Pancreas (tissue), 10 donors: ENCODE results near the gene SNTG2. TPM values are rescaled to one million over a fixed set of nuclear protein-coding genes. Genes with fewer than 3 reads are reported as not detected.
A peak's percentile ranks its signal among the peaks of the same experiment; 100 is the strongest.

Experiments
- ATAC-seq, 4 donors: fragments of 200-7000 bp; cut with Tn5 transposase; one replicate each; pipeline versions ENCODE4 v1.8.0 to v1.9.1; 2020; ENCODE audit warnings: mild to moderate bottlenecking in 4 of 4, moderate library complexity in 4 of 4
- DNase-seq, 6 donors: peaks; one replicate each; pipeline ENCODE4 v3.0.0-alpha.2; 2020
- FAIRE-seq: peaks from 2 replicates; lab custom pipeline; 2012; peaks lifted over from hg19 to GRCh38; lab: Jason Lieb, UNC
- H3K27ac ChIP-seq, 4 donors: fragments of 200-600 bp; sonication (generic); 1 replicate in 3 of 4; 2 replicates in 1 of 4; pipeline versions ENCODE4 v1.5.0 to v1.8.0; 2020
- H3K27me3 ChIP-seq, 4 donors: fragments of 200-600 bp; one replicate each; pipeline ENCODE4 v1.8.0; 2021
- H3K36me3 ChIP-seq, 3 donors: fragments of 200-600 bp; sonication (generic) in 1 of 3; one replicate each; pipeline versions ENCODE4 v1.5.0 to v1.8.0; 2020 to 2021
- H3K4me1 ChIP-seq, 3 donors: fragments of 200-600 bp; one replicate each; pipeline ENCODE4 v1.8.0; 2021
- H3K4me3 ChIP-seq, 4 donors: fragments of 200-600 bp; sonication (generic) in 2 of 4; one replicate each; pipeline versions ENCODE4 v1.5.0 to v1.8.0; 2020 to 2021
- H3K9me3 ChIP-seq, 4 donors: fragments of 200-600 bp; one replicate each; pipeline ENCODE4 v1.8.0; 2021
- WGBS, 2 donors: extraction: QIAGEN DNeasy Blood & Tissue Kit; methylation state at CpG; one replicate each; pipeline ENCODE4 v1.1.7; 2013; 5-methylcytosine and 5-hydroxymethylcytosine counted together
- intact Hi-C, 3 donors: fragments of 100-400 bp; cut with DNase I; formaldehyde crosslinking; loops; one replicate each; pipeline versions ENCODE4 v1.11.1 to v1.14.2; 2022
- polyA plus RNA-seq, 2 donors: library from polyadenylated mRNA; stranded (reverse); fragments of 200-250 nt; gene quantifications; one replicate each; pipeline ENCODE4 v1.2.3, GENCODE V29; 2013
- total RNA-seq, 6 donors: library from RNA; stranded (reverse); fragmentation: NEBNext Ultra II Directional in 4 of 6; extraction: Animal tissue kit (Norgen Biotek cat#: 25700) in 4 of 6; gene quantifications; one replicate each; pipeline versions ENCODE4 v1.2.1 to v1.2.4, GENCODE V29; 2021 to 2023
- TF ChIP-seq, protein P1 (sequence below), 4 donors: fragments of 200-600 bp; sonication (generic) in 3 of 4; IDR thresholded peaks; one replicate each; pipeline versions ENCODE4 v1.5.0 to v1.8.0; 2021; ENCODE audit warnings: antibody characterized with exemption in 4 of 4
- donor health status: healthy with polysubstance abuse.
- donor health status: DM: no; HTN: no; CAD: no; lungs with moderate emphysema.
- donor health status: DM: no; HTN: no; CAD: no.
- donor health status: control.
- donor health status: control.
- donor health status: Bipolar disorder and iron deficiency.
- donor health status: DM: yes; HTN: yes; CAD: no.
- donor health status: DM: no; HTN: no; CAD: no.
- donor health status: DM: no; HTN: no; CAD: no.
- donor health status: DM: yes; HTN: yes; CAD: no.

The SNTG2 gene
- total and polyA plus RNA-seq, 8 donors: 1.4 to 19.2 (median 4.6) TPM

- TF ChIP-seq, protein P1, sequence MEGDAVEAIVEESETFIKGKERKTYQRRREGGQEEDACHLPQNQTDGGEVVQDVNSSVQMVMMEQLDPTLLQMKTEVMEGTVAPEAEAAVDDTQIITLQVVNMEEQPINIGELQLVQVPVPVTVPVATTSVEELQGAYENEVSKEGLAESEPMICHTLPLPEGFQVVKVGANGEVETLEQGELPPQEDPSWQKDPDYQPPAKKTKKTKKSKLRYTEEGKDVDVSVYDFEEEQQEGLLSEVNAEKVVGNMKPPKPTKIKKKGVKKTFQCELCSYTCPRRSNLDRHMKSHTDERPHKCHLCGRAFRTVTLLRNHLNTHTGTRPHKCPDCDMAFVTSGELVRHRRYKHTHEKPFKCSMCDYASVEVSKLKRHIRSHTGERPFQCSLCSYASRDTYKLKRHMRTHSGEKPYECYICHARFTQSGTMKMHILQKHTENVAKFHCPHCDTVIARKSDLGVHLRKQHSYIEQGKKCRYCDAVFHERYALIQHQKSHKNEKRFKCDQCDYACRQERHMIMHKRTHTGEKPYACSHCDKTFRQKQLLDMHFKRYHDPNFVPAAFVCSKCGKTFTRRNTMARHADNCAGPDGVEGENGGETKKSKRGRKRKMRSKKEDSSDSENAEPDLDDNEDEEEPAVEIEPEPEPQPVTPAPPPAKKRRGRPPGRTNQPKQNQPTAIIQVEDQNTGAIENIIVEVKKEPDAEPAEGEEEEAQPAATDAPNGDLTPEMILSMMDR (IDR thresholded peaks at IDR 0.05): no peak
- H3K36me3 ChIP-seq: no peaks in the 10 kb centered on the region
- no peak for FAIRE-seq
- no peaks in the 10 kb centered on the region for H3K9me3 ChIP-seq
- no peak overlapping the region for H3K27ac ChIP-seq
- intact Hi-C loops: no loop called here
- WGBS, 2 donors: 44 to 49% methylated on average over 9 of the region's 9 CpGs
- peak; percentile 71 to 94 (median 91) for ATAC-seq
- peak overlapping the region in 1 of 4 donors; percentile 9 for H3K4me3 ChIP-seq
- no peaks in the 10 kb centered on the region for H3K4me1 ChIP-seq
- peak in 3 of 6 donors; percentile 21 to 50 (median 40) for DNase-seq
- no peaks in the 10 kb centered on the region for H3K27me3 ChIP-seq
Measured at GRCh38 chr2:1041012-1041805, 90.6 kb downstream of the SNTG2 start.

GRCh38 chr2:1045109-1045508 lies 94.5 kb downstream of the SNTG2 start:
- Histone ChIP-seq H3K36me3 (no peaks in the 10 kb centered on the region), H3K9me3 (no peaks in the 10 kb centered on the region), H3K27ac (no peak overlapping the region), H3K27me3 (no peaks in the 10 kb centered on the region), H3K4me3 (no peak overlapping the region), H3K4me1 (no peaks in the 10 kb centered on the region)
- intact Hi-C loops: no loop called here
- WGBS, 2 donors: 50 to 51% methylated on average over 1 of the region's 1 CpG
- DNase-seq: no peak
- ATAC-seq: no peak
- no peak for FAIRE-seq
- TF ChIP-seq, protein P1 (IDR thresholded peaks at IDR 0.05): no peak

DNA sequence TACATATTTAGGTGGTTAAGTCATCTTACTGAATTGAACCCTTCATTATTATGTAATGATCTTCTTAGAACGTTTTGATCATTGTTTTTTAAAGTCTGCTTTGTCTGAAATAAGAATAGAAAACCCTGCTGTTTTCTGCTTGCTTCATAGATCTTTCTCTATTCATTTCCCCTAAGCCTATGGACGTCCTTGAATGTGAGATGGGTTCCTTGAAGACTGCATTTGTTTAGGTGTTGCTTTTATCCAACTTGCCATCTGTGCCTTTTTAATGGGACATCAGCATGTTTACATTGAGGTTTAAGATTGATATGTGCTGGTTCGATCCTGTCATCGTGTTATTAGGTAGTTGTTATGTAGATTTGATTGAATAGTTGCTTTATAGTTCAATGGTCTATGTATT lies 95.4 kb downstream of the SNTG2 start:
- TF ChIP-seq, protein P1 (IDR thresholded peaks at IDR 0.05): no peak
- Histone ChIP-seq H3K36me3 (no peaks in the 10 kb centered on the region), H3K4me3 (no peak overlapping the region), H3K27ac (no peak overlapping the region), H3K27me3 (no peaks in the 10 kb centered on the region), H3K4me1 (no peaks in the 10 kb centered on the region), H3K9me3 (no peaks in the 10 kb centered on the region)
- no peak for FAIRE-seq
- intact Hi-C loops: no loop called here
- 46 to 52% methylated on average over 4 of the region's 4 CpGs for WGBS, 2 donors
- ATAC-seq: no peak
- DNase-seq: no peak

DNA sequence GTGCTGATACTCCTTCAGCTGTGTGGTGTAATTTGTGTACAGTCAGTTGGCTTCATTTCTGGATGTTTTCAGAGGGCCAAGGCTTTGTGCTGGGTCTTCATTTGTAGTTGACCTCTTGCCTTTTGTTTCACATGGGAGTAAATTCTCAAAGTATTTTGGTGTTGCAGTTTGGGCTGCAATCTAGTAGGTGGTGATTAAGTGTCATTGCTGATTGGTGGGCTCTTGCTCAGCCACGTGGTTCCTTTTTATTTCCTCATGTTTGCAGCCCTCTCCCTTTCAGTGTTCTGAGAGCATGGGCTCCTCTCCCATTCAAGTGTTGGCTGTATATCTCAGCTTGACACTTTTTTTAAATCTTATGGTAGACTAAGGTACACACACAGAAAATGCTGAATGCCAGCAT lies 96.8 kb downstream of the SNTG2 start:
- Histone ChIP-seq H3K9me3 (no peaks in the 10 kb centered on the region), H3K27me3 (no peaks in the 10 kb centered on the region), H3K36me3 (no peaks in the 10 kb centered on the region), H3K4me1 (no peaks in the 10 kb centered on the region), H3K4me3 (no peak overlapping the region), H3K27ac (no peak overlapping the region)
- peak in 1 of 4 donors; percentile 51 for ATAC-seq
- intact Hi-C loops: no loop called here
- FAIRE-seq: no peak
- DNase-seq: no peak
- 0% methylated on average over 1 of the region's 1 CpG for WGBS, 2 donors
- TF ChIP-seq, protein P1 (IDR thresholded peaks at IDR 0.05): no peak

- no peak for ATAC-seq
- Histone ChIP-seq H3K4me1 (no peaks in the 10 kb centered on the region), H3K9me3 (no peaks in the 10 kb centered on the region), H3K27me3 (no peaks in the 10 kb centered on the region), H3K27ac (no peak overlapping the region), H3K36me3 (no peaks in the 10 kb centered on the region), H3K4me3 (no peak overlapping the region)
- DNase-seq: no peak
- TF ChIP-seq, protein P1 (IDR thresholded peaks at IDR 0.05): no peak
- no peak for FAIRE-seq
- 68 to 82% methylated on average over 2 of the region's 2 CpGs for WGBS, 2 donors
- intact Hi-C loops: no loop called here
Measured at GRCh38 chr2:1049691-1050090, 99.0 kb downstream of the SNTG2 start.
